COLO668 (cell line): ENCODE results near the gene MTHFD2.
"Not testable (repeated sequence)": the region's sequence is repeated elsewhere in the genome, so short reads cannot be mapped to it uniquely, and the experiment has no call there.

Source experiments
- DNase-seq: peaks from one replicate; lab custom pipeline; 2025; ENCODE audit not compliant: unreplicated experiment; lab: John Stamatoyannopoulos, UW

Gene MTHFD2

GRCh38 chr2:74227646-74228045, 29.2 kb downstream of the MTHFD2 start:
- peak; percentile 8 for DNase-seq

- no peak for DNase-seq
Measured at GRCh38 chr2:74228772-74229171, 30.4 kb downstream of the MTHFD2 start.

GRCh38 chr2:74229865-74230264, 31.4 kb downstream of the MTHFD2 start:
- DNase-seq, result not testable (repeated sequence)

GRCh38 chr2:74232426-74232825, 34.0 kb downstream of the MTHFD2 start:
- no peak for DNase-seq

GRCh38 chr2:74233648-74234047, 35.2 kb downstream of the MTHFD2 start:
- peak; percentile 41 for DNase-seq

GRCh38 chr2:74235041-74235440, 36.6 kb downstream of the MTHFD2 start:
- DNase-seq, result no peak

GRCh38 chr2:74238879-74239278, 40.5 kb downstream of the MTHFD2 start:
- no peak for DNase-seq

- DNase-seq, result no peak
Measured at GRCh38 chr2:74239346-74239745, 40.9 kb downstream of the MTHFD2 start.

- DNase-seq, result no peak
Measured at GRCh38 chr2:74242354-74243071, 44.1 kb downstream of the MTHFD2 start.

- no peak for DNase-seq
Measured at GRCh38 chr2:74244286-74244685, 45.9 kb downstream of the MTHFD2 start.

- no peak for DNase-seq
Measured at GRCh38 chr2:74246496-74247195, 48.2 kb downstream of the MTHFD2 start.

GRCh38 chr2:74249406-74250122, 51.1 kb downstream of the MTHFD2 start:
- DNase-seq, result peak; percentile 22

- peak; percentile 44 for DNase-seq
Measured at GRCh38 chr2:74250189-74250631, 51.8 kb downstream of the MTHFD2 start.

GRCh38 chr2:74252036-74252435, 53.6 kb downstream of the MTHFD2 start:
- DNase-seq, result no peak

- no peak for DNase-seq
Measured at GRCh38 chr2:74252862-74253261, 54.4 kb downstream of the MTHFD2 start.

- no peak for DNase-seq
Measured at GRCh38 chr2:74253306-74253970, 55.0 kb downstream of the MTHFD2 start.

GRCh38 chr2:74253971-74254310, 55.5 kb downstream of the MTHFD2 start:
- no peak for DNase-seq

- no peak for DNase-seq
Measured at GRCh38 chr2:74255660-74256213, 57.3 kb downstream of the MTHFD2 start.

GRCh38 chr2:74259191-74259590, 60.8 kb downstream of the MTHFD2 start:
- no peak for DNase-seq

- no peak for DNase-seq
Measured at GRCh38 chr2:74259733-74260132, 61.3 kb downstream of the MTHFD2 start.

- DNase-seq, result no peak
Measured at GRCh38 chr2:74260495-74260894, 62.1 kb downstream of the MTHFD2 start.
